Measurements from ENCODE around the gene STX12. TPM values are rescaled to one million over a fixed set of nuclear protein-coding genes. Genes with fewer than 3 reads are reported as not detected.

Gene STX12
- total RNA-seq, 4 donors from 2014 or later = 94.5 to 151 (median 137) TPM

DNA sequence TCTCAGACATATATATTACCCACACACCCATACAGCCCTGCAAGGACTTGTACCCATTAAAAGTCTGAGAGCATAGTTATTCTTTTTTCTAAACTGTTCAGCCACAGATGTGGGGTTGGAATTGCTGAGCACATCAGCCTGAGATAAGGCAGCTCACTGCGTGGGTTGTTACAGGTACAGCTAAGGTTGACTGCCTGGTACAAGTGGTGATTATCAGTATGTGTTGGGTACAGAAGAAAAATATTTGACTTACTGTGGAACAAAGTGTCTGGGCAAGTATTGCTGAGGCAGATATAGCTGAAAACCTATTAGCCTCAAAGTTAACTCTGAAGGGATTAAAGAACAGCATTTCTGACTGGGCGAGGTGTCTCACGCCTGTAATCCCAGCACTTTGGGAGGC is 5.0 kb downstream of the STX12 start:
- TF ChIP-seq, protein P1, sequence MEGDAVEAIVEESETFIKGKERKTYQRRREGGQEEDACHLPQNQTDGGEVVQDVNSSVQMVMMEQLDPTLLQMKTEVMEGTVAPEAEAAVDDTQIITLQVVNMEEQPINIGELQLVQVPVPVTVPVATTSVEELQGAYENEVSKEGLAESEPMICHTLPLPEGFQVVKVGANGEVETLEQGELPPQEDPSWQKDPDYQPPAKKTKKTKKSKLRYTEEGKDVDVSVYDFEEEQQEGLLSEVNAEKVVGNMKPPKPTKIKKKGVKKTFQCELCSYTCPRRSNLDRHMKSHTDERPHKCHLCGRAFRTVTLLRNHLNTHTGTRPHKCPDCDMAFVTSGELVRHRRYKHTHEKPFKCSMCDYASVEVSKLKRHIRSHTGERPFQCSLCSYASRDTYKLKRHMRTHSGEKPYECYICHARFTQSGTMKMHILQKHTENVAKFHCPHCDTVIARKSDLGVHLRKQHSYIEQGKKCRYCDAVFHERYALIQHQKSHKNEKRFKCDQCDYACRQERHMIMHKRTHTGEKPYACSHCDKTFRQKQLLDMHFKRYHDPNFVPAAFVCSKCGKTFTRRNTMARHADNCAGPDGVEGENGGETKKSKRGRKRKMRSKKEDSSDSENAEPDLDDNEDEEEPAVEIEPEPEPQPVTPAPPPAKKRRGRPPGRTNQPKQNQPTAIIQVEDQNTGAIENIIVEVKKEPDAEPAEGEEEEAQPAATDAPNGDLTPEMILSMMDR (IDR thresholded peaks at IDR 0.05; ENCODE audit: low read depth) = no peak

DNA sequence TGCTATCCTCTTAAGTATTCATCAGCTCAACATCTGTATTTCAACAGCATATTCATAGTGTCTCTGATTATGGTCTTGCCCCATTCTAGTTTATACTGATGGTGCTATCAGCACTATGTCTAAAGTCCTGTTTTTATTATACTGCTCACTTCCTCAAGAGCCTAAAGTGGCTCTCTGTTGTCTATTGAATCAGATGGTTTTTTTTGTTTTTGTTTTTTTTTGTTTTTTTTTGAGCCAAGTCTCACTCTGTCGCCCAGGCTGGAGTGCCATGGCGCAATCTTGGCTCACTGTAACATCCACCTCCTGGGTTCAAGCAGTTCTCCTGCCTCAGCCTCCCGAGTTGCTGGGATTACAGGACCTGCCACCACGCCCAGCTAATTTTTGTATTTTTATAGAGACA is 6.1 kb downstream of the STX12 start:
- TF ChIP-seq, protein P1 (IDR thresholded peaks at IDR 0.05; ENCODE audit: low read depth) = no peak

DNA sequence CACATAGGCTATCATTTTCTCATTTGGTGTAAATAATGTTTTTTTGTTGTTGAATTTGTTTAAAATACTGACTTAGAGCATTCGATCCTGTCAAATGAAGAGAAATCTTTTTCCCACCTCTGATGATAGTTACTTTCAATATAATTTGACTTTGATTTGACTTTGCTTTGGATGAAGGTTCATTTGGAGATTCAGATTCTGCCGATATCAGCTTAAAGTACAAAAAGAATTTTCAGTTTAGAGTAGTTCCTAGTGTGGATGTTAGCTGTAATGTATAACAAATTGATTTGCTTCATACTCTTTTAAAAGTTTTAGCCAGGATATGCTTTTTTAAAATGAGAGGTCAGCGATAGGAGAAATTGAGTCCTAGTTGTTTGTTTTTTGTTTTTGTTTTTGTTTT is 9.9 kb downstream of the STX12 start:
- TF ChIP-seq, protein P1 (IDR thresholded peaks at IDR 0.05; ENCODE audit: low read depth) = no peak

DNA sequence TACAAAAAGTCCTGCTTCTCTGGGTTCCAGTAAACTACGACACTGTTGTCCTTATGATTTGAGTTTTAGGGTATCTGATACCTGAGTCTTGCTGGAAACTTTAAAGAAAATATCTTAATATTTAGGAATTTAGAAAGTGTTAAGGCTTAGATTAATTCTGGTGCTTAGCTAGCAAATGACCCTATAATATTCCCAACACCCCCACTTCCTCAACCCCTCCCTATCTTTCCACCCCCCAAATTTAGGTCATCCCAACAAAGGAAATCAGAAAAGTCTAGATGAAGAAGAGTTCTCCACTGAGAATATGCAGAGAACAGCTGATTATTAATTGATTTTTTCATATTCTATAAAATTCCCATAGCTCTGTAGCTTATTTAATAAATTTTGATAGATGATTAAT is 11.7 kb downstream of the STX12 start:
- TF ChIP-seq, protein P1 (IDR thresholded peaks at IDR 0.05; ENCODE audit: low read depth) = no peak

DNA sequence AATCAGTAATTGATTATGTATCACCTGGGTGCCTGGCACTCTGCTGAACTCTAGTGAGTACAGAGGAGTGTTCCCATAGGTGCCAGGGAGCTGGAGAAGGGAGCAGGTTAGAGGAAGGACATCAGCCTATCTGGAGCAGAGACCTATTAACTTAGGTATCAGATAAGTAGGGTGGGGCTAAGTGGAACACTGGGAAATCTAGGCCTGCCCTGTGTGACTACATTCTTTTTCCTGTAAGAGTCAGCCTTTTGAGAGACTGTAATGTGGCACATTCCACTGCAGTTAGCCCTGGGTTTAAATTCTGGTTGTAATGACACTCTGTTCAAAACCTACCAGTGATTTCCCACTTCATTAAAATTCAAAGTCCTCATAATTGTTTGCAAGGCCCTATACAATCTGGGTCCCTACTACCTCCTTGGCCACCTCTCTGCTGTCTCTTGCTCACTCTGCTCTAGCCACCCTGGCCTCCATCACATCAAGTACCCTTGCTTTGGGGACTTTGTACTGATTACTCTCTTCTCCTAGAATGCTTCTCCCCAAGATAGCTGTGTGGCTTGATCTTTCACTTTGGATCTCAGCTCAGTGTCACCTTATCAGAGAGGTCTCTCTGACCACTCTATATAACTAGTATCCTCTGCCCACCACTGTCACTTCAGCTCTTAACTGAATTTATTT is 12.9 kb downstream of the STX12 start:
- TF ChIP-seq, protein P1 (IDR thresholded peaks at IDR 0.05; ENCODE audit: low read depth) = no peak

DNA sequence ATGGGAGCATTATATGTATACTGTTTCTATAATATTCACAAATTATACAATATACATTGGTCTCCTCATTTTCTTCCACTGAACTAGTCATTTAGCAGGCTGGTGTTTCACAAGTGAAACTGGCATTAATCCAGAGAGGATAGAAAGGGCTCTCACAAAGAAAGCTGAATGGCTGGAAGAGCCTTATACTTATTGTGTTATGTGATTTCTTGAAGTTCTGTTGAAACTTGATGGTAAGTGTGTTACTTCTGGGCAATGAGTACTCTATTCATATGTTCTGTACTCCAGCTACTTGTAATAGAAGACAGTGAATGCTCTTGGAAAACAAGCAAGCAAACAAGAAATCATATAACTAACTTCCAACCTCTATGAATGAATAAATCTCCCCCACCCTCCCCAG is 14.9 kb downstream of the STX12 start:
- TF ChIP-seq, protein P1 (IDR thresholded peaks at IDR 0.05; ENCODE audit: low read depth) = no peak

DNA sequence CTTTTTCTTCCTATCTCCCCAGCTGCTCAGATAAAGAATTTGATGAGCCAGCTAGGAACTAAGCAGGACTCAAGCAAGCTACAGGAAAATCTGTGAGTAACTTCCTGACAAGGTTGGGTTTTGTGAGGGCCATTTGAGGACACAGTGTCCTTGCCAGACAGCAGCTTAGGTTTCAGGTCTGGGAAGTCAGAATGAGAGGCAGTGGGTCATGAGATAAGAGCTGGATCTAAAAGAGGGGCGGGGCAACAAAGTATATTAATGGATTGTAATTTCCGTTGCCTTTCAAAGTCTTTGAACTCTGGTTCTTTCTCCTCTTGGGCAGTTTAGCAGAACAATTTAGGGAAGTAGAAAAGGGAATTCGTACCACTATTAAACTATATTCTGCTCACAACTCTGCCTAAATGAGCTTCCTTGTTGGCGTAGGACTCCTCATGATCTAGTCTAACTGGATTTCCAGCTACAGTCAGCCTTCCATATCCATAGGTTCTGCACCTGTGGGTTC is 16.6 kb downstream of the STX12 start:
- TF ChIP-seq, protein P1 (IDR thresholded peaks at IDR 0.05; ENCODE audit: low read depth) = no peak
